ENCODE measurements around the gene DIP2C.

DNA sequence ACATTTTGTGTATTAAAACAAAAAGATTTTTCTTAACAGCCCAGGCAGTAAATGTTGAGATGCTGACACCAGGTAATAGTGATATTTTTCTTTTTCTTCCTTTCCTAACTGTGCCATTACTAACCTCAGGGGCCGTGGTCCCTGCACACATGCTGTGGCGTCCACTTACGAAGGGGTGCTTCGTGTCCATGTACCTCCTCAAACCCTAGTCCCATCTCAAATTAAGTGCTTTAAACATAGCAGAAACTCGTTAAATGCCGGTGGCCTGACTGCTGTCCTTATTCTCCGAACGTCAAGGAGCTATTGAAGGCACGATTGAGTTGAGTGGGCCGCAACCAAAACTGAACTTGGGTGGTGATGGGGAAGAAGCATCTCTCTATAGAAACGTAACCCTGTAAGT lies 421.8 kb downstream of the DIP2C start:
- TF ChIP-seq, protein P1, sequence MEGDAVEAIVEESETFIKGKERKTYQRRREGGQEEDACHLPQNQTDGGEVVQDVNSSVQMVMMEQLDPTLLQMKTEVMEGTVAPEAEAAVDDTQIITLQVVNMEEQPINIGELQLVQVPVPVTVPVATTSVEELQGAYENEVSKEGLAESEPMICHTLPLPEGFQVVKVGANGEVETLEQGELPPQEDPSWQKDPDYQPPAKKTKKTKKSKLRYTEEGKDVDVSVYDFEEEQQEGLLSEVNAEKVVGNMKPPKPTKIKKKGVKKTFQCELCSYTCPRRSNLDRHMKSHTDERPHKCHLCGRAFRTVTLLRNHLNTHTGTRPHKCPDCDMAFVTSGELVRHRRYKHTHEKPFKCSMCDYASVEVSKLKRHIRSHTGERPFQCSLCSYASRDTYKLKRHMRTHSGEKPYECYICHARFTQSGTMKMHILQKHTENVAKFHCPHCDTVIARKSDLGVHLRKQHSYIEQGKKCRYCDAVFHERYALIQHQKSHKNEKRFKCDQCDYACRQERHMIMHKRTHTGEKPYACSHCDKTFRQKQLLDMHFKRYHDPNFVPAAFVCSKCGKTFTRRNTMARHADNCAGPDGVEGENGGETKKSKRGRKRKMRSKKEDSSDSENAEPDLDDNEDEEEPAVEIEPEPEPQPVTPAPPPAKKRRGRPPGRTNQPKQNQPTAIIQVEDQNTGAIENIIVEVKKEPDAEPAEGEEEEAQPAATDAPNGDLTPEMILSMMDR (IDR thresholded peaks at IDR 0.05; ENCODE audit: borderline replicate concordance, extremely low read depth, low read length, poor library complexity, severe bottlenecking), result no peak
- TF ChIP-seq EZH2 (IDR thresholded peaks at IDR 0.05; ENCODE audit: borderline replicate concordance, low read depth, low read length, severe bottlenecking), result no peak

All from DND-41 (cell line).